Dendritic cell treated with granulocyte-macrophage colony-stimulating factor and Interleukin-4, amounts not matched to agents 40 ng/mL and 50 ng/mL, for 4 days (primary cell): ENCODE measurements around the gene COL27A1.

Experiments
- H3K27ac Mint-ChIP-seq: one replicate; pipeline ENCODE4 v1.8.0; 2022; ENCODE audit warnings: mild to moderate bottlenecking, mixed read lengths
- H3K27me3 Mint-ChIP-seq: one replicate; pipeline ENCODE4 v1.8.0; 2022; ENCODE audit warnings: mild to moderate bottlenecking, mixed read lengths
- H3K36me3 Mint-ChIP-seq: one replicate; pipeline ENCODE4 v1.8.0; 2022; ENCODE audit warnings: low read depth, mixed read lengths
- H3K4me1 Mint-ChIP-seq: one replicate; pipeline ENCODE4 v1.8.0; 2022; ENCODE audit warnings: low read depth, mixed read lengths
- H3K4me3 Mint-ChIP-seq: one replicate; pipeline ENCODE4 v1.8.0; 2022; ENCODE audit warnings: mild to moderate bottlenecking, moderate library complexity, mixed read lengths
- H3K9me3 Mint-ChIP-seq: one replicate; pipeline ENCODE4 v1.8.0; 2022; ENCODE audit warnings: mixed read lengths
- intact Hi-C: fragments of 100-400 bp; cut with micrococcal nuclease; formaldehyde crosslinking; loops from one replicate; pipeline ENCODE4 v1.15.0; 2022

COL27A1 gene

GRCh38 chr9:114228016-114228808 is 72.9 kb downstream of the COL27A1 start:
- H3K4me3 Mint-ChIP-seq, result no peak overlapping the region
- H3K27ac Mint-ChIP-seq, result no peak overlapping the region
- intact Hi-C loops, result no loop called here
- H3K4me1 Mint-ChIP-seq, result no peaks in the 10 kb centered on the region
- no peaks in the 10 kb centered on the region for H3K9me3 Mint-ChIP-seq
- no peaks in the 10 kb centered on the region for H3K36me3 Mint-ChIP-seq
- peaks cover 1% of the 10 kb centered on the region for H3K27me3 Mint-ChIP-seq

- Mint-ChIP-seq H3K36me3 (no peaks in the 10 kb centered on the region), H3K27me3 (peaks cover 1% of the 10 kb centered on the region), H3K27ac (no peak overlapping the region), H3K4me1 (no peaks in the 10 kb centered on the region), H3K9me3 (no peaks in the 10 kb centered on the region), H3K4me3 (no peak overlapping the region)
- intact Hi-C loops, result no loop called here
These were observed 74.0 kb downstream of the COL27A1 start for GRCh38 chr9:114229295-114229694.

GRCh38 chr9:114230068-114230467 is 74.7 kb downstream of the COL27A1 start:
- peaks cover 1% of the 10 kb centered on the region for H3K27me3 Mint-ChIP-seq
- intact Hi-C loops, result no loop called here
- no peak overlapping the region for H3K27ac Mint-ChIP-seq
- no peak overlapping the region for H3K4me3 Mint-ChIP-seq
- H3K36me3 Mint-ChIP-seq, result no peaks in the 10 kb centered on the region
- peaks cover 2% of the 10 kb centered on the region for H3K4me1 Mint-ChIP-seq
- no peaks in the 10 kb centered on the region for H3K9me3 Mint-ChIP-seq

- Mint-ChIP-seq H3K4me1 (peaks cover 5% of the 10 kb centered on the region), H3K4me3 (no peak overlapping the region), H3K9me3 (no peaks in the 10 kb centered on the region), H3K36me3 (no peaks in the 10 kb centered on the region), H3K27ac (no peak overlapping the region), H3K27me3 (peaks cover 3% of the 10 kb centered on the region)
- intact Hi-C loops, result no loop called here
These were observed 75.9 kb downstream of the COL27A1 start for GRCh38 chr9:114231273-114231672.

- Mint-ChIP-seq H3K27ac (no peak overlapping the region), H3K4me3 (no peak overlapping the region), H3K9me3 (no peaks in the 10 kb centered on the region), H3K27me3 (peaks cover 3% of the 10 kb centered on the region), H3K36me3 (no peaks in the 10 kb centered on the region), H3K4me1 (peaks cover 5% of the 10 kb centered on the region)
- intact Hi-C loops, result no loop called here
These were observed 76.5 kb downstream of the COL27A1 start for GRCh38 chr9:114231719-114232449.

- no peak overlapping the region for H3K27ac Mint-ChIP-seq
- no peaks in the 10 kb centered on the region for H3K9me3 Mint-ChIP-seq
- intact Hi-C loops, result no loop called here
- H3K27me3 Mint-ChIP-seq, result peaks cover 2% of the 10 kb centered on the region
- peaks cover 5% of the 10 kb centered on the region for H3K4me1 Mint-ChIP-seq
- no peaks in the 10 kb centered on the region for H3K36me3 Mint-ChIP-seq
- H3K4me3 Mint-ChIP-seq, result no peak overlapping the region
These were observed 78.3 kb downstream of the COL27A1 start for GRCh38 chr9:114233491-114234185.

- Mint-ChIP-seq H3K4me3 (no peak overlapping the region), H3K27ac (no peak overlapping the region), H3K9me3 (no peaks in the 10 kb centered on the region), H3K4me1 (peaks cover 5% of the 10 kb centered on the region), H3K36me3 (no peaks in the 10 kb centered on the region), H3K27me3 (peaks cover 8% of the 10 kb centered on the region)
- intact Hi-C loops, result no loop called here
These were observed 79.8 kb downstream of the COL27A1 start for GRCh38 chr9:114235033-114235661.

- Mint-ChIP-seq H3K9me3 (no peaks in the 10 kb centered on the region), H3K36me3 (no peaks in the 10 kb centered on the region), H3K27ac (no peak overlapping the region), H3K27me3 (peaks cover 8% of the 10 kb centered on the region), H3K4me3 (no peak overlapping the region), H3K4me1 (peaks cover 5% of the 10 kb centered on the region)
- intact Hi-C loops, result no loop called here
These were observed 81.2 kb downstream of the COL27A1 start for GRCh38 chr9:114236391-114237138.

GRCh38 chr9:114237247-114237646 is 81.9 kb downstream of the COL27A1 start:
- peaks cover 8% of the 10 kb centered on the region for H3K27me3 Mint-ChIP-seq
- intact Hi-C loops, result no loop called here
- no peaks in the 10 kb centered on the region for H3K9me3 Mint-ChIP-seq
- no peak overlapping the region for H3K4me3 Mint-ChIP-seq
- H3K36me3 Mint-ChIP-seq, result no peaks in the 10 kb centered on the region
- peaks cover 5% of the 10 kb centered on the region for H3K4me1 Mint-ChIP-seq
- H3K27ac Mint-ChIP-seq, result no peak overlapping the region

- no peaks in the 10 kb centered on the region for H3K9me3 Mint-ChIP-seq
- peaks cover 5% of the 10 kb centered on the region for H3K4me1 Mint-ChIP-seq
- no peak overlapping the region for H3K27ac Mint-ChIP-seq
- H3K36me3 Mint-ChIP-seq, result no peaks in the 10 kb centered on the region
- peaks cover 8% of the 10 kb centered on the region for H3K27me3 Mint-ChIP-seq
- no peak overlapping the region for H3K4me3 Mint-ChIP-seq
- intact Hi-C loops, result no loop called here
These were observed 82.4 kb downstream of the COL27A1 start for GRCh38 chr9:114237781-114238180.

- Mint-ChIP-seq H3K4me3 (no peak overlapping the region), H3K27me3 (peaks cover 8% of the 10 kb centered on the region), H3K27ac (no peak overlapping the region), H3K9me3 (no peaks in the 10 kb centered on the region), H3K4me1 (peaks cover 5% of the 10 kb centered on the region), H3K36me3 (no peaks in the 10 kb centered on the region)
- intact Hi-C loops, result no loop called here
These were observed 83.1 kb downstream of the COL27A1 start for GRCh38 chr9:114238472-114238871.

GRCh38 chr9:114238891-114239875 is 83.8 kb downstream of the COL27A1 start:
- no peaks in the 10 kb centered on the region for H3K36me3 Mint-ChIP-seq
- intact Hi-C loops, result no loop called here
- H3K9me3 Mint-ChIP-seq, result no peaks in the 10 kb centered on the region
- H3K4me1 Mint-ChIP-seq, result peaks cover 5% of the 10 kb centered on the region
- H3K27me3 Mint-ChIP-seq, result peaks cover 8% of the 10 kb centered on the region
- no peak overlapping the region for H3K27ac Mint-ChIP-seq
- H3K4me3 Mint-ChIP-seq, result no peak overlapping the region
